ENCODE data around the gene RNU7-1.

Gene RNU7-1

GRCh38 chr12:6967651-6968100 is 24.1 kb downstream of the RNU7-1 start:
- DNase-seq = no peak

GRCh38 chr12:6968426-6968825 is 24.8 kb downstream of the RNU7-1 start:
- DNase-seq = no peak

- DNase-seq = no peak
Measured at GRCh38 chr12:6970096-6970527, 26.5 kb downstream of the RNU7-1 start.

- DNase-seq = no peak
Measured at GRCh38 chr12:6974180-6974579, 30.6 kb downstream of the RNU7-1 start.

GRCh38 chr12:6975297-6976032 is 31.8 kb downstream of the RNU7-1 start:
- DNase-seq = no peak

GRCh38 chr12:6977653-6978052 is 34.0 kb downstream of the RNU7-1 start:
- no peak for DNase-seq

GRCh38 chr12:6978188-6978587 is 34.6 kb downstream of the RNU7-1 start:
- no peak for DNase-seq

- no peak for DNase-seq
Measured at GRCh38 chr12:6978611-6979011, 35.0 kb downstream of the RNU7-1 start.

GRCh38 chr12:6979021-6979420 is 35.4 kb downstream of the RNU7-1 start:
- no peak for DNase-seq

GRCh38 chr12:6979453-6979852 is 35.8 kb downstream of the RNU7-1 start:
- DNase-seq = no peak

- no peak for DNase-seq
Measured at GRCh38 chr12:6980075-6980474, 36.5 kb downstream of the RNU7-1 start.

GRCh38 chr12:6980740-6981139 is 37.1 kb downstream of the RNU7-1 start:
- DNase-seq = no peak

GRCh38 chr12:6981152-6982052 is 37.8 kb downstream of the RNU7-1 start:
- DNase-seq = no peak

- DNase-seq = no peak
Measured at GRCh38 chr12:6982532-6982931, 38.9 kb downstream of the RNU7-1 start.

GRCh38 chr12:6987956-6988553 is 44.4 kb downstream of the RNU7-1 start:
- DNase-seq = no peak

Measured in NCI-H82 (cell line).